GM12865 (cell line): ENCODE measurements around the gene ESPL1.

Source experiments
- DNase-seq: peaks from one replicate; pipeline ENCODE4 v3.0.0; 2010; ENCODE audit warnings: low read depth
- H3K4me3 ChIP-seq: 2 replicates; pipeline ENCODE4 v1.5.1; 2011; ENCODE audit warnings: mild to moderate bottlenecking, low read depth, low read length, control low read depth
- TF ChIP-seq, protein P1 (sequence below): IDR thresholded peaks from 2 replicates; pipeline ENCODE4 v1.5.1; 2011; ENCODE audit warnings: low read length, control low read depth, low read depth, inconsistent platforms; ENCODE audit not compliant: insufficient read depth; ENCODE audit errors: missing control alignments

Gene ESPL1

DNA sequence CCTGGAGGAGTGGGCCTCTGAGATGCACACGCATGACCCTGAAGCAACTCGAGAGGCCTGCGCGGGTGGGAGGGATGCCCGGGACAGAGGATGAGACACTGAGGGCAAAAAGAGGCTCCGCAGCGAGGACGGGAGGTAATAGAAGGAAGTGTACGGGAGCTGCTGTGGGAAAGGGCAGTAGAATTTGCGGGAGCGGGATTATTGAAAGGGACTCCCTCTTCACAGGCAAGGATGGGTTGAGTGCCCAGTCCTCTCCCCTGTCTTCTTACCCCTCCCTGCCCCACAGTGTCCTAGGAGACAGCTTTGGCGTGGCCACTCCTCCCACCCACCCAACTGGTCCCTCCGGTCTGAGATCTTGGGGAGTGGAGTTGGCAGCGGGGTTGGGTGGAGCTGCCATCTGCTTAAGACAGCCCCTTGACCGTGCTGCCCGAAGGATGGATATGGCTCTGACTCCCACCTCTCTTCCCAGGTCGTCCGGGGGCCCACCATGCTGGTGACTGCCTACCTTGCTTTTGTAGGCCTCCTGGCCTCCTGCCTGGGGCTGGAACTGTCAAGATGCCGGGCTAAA lies 15.7 kb upstream of the ESPL1 start:
- H3K4me3 ChIP-seq: peak overlapping the region; percentile 75
- TF ChIP-seq, protein P1, sequence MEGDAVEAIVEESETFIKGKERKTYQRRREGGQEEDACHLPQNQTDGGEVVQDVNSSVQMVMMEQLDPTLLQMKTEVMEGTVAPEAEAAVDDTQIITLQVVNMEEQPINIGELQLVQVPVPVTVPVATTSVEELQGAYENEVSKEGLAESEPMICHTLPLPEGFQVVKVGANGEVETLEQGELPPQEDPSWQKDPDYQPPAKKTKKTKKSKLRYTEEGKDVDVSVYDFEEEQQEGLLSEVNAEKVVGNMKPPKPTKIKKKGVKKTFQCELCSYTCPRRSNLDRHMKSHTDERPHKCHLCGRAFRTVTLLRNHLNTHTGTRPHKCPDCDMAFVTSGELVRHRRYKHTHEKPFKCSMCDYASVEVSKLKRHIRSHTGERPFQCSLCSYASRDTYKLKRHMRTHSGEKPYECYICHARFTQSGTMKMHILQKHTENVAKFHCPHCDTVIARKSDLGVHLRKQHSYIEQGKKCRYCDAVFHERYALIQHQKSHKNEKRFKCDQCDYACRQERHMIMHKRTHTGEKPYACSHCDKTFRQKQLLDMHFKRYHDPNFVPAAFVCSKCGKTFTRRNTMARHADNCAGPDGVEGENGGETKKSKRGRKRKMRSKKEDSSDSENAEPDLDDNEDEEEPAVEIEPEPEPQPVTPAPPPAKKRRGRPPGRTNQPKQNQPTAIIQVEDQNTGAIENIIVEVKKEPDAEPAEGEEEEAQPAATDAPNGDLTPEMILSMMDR: no peak
- no peak for DNase-seq

GRCh38 chr12:53253298-53253697 lies 14.8 kb upstream of the ESPL1 start:
- no peak for DNase-seq
- no peak overlapping the region for H3K4me3 ChIP-seq
- TF ChIP-seq, protein P1: no peak

- DNase-seq: no peak
- TF ChIP-seq, protein P1: no peak
- no peak overlapping the region for H3K4me3 ChIP-seq
These were observed 13.1 kb upstream of the ESPL1 start for GRCh38 chr12:53254816-53255545.

DNA sequence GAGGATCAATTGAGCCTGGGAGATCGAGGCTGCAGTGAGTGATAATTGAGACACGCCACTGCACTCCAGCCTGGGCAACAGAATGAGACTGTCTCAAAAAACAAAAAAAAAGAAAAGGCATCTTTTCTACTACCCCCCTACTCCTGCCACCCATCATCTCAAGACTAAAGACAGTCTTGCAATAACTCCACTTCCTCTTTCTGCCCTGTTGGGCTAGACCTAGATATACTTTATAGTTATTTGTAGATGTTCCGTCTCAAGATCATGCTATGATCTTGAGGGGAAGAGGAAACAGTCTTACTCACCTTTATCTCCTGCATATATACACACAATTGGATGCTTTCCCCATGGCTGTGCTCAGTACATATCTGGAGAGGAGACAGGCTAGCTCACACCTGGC lies 12.1 kb upstream of the ESPL1 start:
- peak; percentile 59 for DNase-seq

GRCh38 chr12:53258541-53259539 lies 9.3 kb upstream of the ESPL1 start:
- H3K4me3 ChIP-seq: no peak overlapping the region
- DNase-seq: no peak
- TF ChIP-seq, protein P1: no peak

More for the DNA sequence above, 12.1 kb upstream of the ESPL1 start:
- TF ChIP-seq, protein P1: no peak
- no peak overlapping the region for H3K4me3 ChIP-seq

- no peak overlapping the region for H3K4me3 ChIP-seq
These were observed 8.2 kb upstream of the ESPL1 start for GRCh38 chr12:53259891-53260290.

More at GRCh38 chr12:53259891-53260290, 8.2 kb upstream of the ESPL1 start:
- TF ChIP-seq, protein P1: no peak
- no peak for DNase-seq
